EH (cell line): ENCODE results near the gene KCNG4.
"Not testable (repeated sequence)": the region's sequence is repeated elsewhere in the genome, so short reads cannot be mapped to it uniquely, and the experiment has no call there.

Source experiments
- DNase-seq: peaks from one replicate; pipeline ENCODE4 v3.0.0-alpha.2; 2015; ENCODE audit warnings: low read depth

KCNG4 gene

GRCh38 chr16:84234321-84235241 is 5.2 kb downstream of the KCNG4 start:
- DNase-seq, result no peak

- no peak for DNase-seq
These were observed 6.1 kb downstream of the KCNG4 start for GRCh38 chr16:84233748-84234147.

DNA sequence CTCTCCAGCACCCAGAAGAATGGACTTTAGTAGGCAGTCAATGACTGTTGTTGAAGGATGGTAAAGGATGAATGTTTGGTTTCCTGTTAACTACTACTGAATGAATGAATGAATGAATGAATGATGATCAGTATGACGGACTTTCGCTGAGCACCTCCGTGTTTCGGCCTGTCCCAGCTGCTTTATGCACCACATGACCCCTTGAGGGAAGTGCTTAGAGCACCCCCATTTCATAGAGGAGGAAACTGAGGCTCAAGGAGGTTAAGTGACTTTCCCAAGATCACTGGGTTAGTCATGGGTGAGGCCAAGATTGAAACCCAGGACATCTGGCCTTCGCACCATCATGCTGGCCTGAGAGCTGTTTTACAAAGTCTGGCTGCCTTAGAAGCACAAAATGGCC is 6.8 kb downstream of the KCNG4 start:
- DNase-seq, result no peak

DNA sequence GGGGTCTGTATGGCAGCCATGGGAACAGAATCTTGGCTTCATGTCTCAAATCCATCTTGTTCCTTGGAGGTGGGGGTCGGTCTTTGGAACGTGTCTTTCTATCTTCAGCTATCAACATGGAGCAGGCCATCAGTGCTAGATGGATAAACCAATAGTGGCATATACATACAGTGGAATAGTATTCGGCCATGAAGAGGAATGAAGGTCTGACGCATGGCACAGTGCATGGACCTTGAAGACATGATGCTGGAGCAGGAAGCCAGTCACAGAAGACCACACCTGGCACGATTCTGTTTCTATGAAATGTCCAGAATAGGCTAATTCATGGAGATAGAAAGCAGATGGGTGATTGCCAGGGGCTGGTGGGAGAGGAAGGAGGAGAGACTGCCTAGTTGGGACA is 7.8 kb downstream of the KCNG4 start:
- no peak for DNase-seq

DNA sequence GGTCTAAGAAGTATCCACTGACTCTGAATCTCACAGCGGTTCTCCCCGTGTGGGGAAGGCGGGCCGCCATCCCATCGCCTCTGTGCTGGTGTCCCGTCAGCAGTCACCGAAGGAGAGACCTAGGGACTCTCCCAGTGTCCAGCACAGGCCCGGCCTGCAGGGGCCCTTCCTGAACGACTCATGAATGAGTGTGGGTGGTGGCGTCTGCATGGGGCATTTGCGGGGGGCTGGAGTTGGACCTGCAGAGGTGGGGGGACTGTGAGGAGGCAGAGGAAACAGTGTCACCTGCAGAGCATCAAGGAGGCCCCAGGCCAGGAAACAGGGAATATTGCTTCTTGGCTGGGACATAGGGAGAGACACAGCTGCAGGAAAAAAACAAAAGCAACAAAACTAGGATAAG is 10.3 kb downstream of the KCNG4 start:
- DNase-seq, result no peak

DNA sequence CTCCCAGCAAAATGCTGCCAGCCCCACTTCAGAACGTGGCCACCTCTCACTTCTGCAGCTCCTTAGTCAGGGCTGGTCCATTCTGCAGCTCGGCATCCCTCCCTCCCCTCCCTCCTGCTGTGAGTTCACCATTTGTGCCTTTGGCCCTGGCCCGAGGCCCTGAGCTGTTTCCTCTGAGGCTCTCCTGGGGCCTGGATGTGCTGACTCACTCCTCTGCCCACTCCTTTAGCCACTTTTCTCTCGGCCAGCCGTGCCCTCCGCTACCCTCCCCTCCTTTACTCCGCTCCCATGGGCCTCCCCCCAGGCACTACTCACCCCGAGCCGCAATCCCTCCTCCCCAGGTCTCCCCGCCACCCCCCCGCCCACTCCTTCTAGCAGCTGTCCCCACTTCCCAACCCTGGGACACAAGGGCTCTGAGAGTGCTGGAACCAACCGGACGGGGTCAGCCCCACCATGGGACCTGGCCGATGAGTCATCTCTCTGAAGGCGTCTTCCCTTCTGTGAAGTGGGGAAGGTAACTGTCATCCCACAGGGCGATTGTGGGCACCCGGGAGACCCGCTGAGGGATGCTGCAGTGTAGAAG is 11.5 kb downstream of the KCNG4 start:
- DNase-seq, result peak; percentile 94

GRCh38 chr16:84227548-84227947 is 12.3 kb downstream of the KCNG4 start:
- DNase-seq, result no peak

- DNase-seq, result peak; percentile 67
These were observed 13.8 kb downstream of the KCNG4 start for GRCh38 chr16:84226026-84226425.

GRCh38 chr16:84225571-84225970 is 14.2 kb downstream of the KCNG4 start:
- DNase-seq, result no peak

DNA sequence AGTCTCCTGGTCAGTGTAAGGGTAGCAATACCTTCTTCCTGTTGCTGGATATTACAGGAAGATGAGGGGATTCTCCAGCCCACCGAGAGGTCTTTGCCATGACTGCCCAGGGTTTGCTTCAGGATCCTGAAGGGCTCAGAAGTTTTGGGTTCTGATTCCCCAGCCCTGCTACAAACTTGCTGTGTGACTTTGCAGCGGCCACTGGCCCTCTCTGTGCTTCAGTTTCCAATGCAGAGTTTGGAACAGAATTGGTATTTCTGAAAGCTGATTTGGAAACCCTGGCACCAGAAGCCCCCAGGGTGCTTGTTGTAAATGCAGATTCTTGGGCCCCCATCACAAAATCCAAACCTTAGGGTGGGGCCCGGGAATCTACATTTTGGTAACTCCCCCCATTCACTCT is 14.7 kb downstream of the KCNG4 start:
- DNase-seq, result no peak

GRCh38 chr16:84224554-84224953 is 15.3 kb downstream of the KCNG4 start:
- DNase-seq, result no peak

DNA sequence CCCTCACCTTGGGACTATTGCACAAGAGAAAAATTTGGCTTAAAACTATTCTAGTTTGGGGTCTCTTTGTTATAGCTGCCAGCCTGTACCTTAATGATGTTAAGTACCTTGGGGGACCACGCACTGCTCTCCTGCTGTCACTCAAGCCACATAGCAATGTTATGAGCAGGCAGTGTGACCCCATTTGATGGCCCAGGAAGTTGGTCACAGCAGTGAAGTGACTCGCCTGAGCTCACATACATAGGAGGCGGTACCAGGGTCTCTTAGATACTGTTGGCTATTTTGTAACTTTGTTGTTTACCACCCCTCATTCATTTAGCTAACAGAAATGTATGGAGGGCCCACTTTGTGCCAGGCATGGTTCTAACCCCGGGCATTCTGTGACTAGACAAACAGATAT is 16.4 kb downstream of the KCNG4 start:
- DNase-seq, result peak; percentile 39

DNA sequence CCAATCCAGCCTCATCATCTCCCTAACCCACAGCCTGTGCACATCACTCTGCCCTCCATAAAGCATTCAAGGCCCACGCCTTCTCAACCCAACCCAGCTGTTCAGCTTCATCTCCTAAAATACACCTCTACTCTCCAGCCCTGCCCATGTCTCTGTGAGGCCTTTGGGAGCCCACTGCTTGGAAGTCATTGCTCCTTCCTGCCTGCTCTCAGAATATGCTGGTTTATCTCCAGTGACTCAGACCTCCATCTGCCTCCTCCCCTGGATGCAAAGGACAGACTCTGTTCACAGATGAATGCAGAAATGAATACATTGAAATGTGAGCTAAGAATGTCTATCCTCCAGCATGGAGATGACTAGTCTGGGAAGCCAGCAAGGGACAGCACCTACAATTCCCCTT is 19.0 kb downstream of the KCNG4 start:
- DNase-seq, result peak; percentile 45

DNA sequence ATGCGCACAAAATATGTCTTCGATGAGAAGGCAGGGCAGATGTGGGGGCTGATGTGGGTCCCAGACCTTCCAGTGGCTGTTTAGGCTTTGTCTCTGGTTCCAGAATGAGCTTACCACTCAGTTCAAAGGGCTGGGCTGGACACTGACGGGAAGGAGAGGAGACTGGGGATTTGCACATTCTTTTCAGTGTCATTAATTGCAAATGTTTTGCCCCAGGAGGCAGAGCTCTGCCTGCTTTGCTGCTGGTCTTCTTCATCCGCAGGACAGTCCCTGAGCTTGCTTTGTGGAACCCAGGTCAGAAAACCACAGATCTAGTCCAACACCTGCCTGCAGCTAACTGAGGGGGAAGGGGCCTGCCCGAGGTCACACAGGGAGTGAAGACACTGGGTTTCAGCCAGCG is 20.9 kb downstream of the KCNG4 start:
- DNase-seq, result no peak

DNA sequence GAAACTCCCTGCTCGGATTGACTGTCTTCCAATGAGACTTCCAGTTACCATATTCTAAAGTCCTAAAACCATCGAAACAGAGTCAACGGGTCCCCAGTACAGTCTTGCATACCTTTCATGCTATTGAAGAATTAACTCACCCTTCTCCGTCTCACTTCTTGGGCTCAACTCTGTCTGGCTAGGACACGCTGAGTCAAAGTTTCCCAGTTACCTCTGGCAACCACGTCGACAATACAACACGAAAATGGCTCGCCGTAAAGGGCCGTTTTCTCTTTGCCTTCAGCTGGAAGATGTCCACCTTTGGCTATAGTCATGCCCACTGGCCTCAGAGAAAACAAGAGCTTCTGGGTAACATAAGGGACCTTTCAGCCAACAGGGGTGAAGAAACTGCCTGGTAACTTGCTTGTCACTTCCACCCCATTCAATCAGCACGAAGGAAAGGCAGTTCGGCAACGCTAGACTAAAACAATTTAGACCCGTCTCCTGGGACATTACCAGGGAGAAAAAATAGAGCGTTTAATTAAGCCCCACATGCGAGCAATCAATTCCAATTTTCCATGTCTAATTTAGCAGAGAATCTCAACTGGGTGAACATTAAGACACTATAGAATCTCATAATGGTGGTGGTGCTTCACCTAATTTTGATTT is 21.5 kb downstream of the KCNG4 start:
- no peak for DNase-seq

DNA sequence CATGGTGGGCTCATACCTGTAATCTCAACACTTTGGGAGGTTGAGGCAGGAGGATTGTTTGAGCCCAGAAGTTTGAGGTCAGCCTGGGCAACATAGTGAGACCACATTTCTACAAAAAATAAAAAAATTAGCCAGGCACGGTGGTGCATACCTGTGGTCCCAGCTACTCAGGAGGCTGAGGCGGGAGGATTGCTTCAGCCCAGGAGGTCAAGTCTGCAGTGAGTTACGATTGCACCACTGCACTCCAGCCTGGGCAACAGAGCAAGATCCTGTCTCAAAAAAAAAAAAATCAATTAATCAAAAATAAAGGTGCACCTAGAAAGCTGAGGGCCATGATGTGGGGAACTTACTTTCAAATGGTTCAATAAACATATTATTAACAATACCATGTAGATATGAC is 23.7 kb downstream of the KCNG4 start:
- not testable (repeated sequence) for DNase-seq

DNA sequence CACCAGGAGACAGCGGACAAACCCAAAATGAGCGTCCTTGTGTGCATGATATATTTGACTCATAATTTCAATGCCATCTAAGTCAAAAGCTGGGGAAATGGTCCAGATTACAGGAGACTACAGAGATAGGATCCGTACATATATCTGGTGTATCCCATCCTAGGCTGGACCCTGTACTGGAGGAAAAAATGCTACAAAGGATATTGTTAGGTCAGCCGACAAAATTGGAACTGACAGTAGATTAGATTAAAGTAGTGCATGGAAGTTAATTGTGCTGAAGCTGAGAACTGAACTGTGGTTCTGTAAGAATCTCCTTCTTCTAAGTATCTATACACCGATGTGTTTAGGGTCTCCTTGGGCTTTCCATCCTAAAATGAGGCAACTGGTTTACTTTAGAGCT is 24.3 kb downstream of the KCNG4 start:
- no peak for DNase-seq

DNA sequence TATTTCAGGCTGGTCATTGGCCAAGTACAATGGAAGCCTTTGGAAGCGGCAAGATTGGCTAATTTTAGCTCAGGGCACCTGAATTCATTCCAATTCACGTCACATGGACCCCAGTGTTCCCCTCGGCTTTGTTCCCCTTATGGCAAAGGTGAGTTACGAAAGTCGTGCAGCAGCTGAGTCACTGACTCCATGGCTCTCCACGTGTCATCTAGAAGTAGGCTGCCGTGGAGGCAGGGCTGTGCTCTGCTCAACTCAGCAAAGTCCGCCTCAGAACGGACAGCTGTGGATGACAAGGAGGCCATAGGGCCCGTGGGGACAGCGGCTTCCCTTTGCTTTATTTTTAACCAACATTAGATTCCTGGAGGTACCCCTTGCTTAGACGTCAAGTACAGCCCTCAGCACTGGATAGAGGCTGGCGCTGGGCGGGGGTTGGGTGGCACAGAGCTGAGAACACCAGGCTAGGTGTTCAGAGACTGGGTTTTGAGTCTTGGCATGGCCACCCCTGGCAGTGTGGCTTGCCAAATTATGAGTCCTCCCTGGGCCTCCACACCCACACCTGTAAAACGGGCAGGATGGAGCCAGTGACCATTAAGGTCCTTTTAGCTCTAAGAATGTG is 25.3 kb downstream of the KCNG4 start:
- DNase-seq, result no peak

DNA sequence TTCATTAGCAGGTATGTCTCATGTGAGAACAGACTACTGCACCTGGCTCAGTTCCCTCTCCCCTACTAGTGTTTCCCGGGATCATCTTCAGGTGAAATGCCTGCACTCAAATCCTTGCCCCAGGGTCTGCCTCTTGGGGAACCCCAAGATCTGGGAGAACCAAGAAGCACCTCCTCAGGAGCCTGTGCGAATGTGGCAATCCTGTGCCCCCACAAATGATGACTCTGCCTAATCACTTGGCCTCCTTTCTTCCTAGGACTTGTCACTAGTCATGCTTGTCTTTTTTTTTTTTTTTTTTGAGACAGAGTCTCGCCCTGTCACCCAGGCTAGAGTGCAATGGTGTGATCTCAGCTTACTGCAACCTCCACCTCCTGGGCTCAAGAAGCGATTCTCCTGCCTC is 27.2 kb downstream of the KCNG4 start:
- no peak for DNase-seq

DNA sequence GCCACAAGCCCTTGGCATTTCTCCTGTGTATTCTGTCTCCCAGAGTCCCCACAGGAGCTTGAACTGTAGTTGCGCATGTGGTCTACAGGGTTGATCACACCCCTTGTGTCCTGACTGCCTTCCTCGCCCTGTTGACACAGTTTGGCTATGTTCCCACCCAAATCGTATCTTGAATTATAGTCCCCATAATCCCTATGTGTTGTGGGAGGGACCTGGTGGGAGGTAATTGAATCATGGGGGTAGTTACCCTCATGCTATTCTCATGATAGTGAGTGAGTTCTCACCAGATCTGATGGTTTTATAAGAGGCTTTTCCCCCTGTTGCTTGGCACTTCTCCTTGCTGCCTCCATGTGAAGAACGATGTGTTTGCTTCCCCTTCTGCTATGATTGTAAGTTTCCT is 27.7 kb downstream of the KCNG4 start:
- DNase-seq, result no peak

DNA sequence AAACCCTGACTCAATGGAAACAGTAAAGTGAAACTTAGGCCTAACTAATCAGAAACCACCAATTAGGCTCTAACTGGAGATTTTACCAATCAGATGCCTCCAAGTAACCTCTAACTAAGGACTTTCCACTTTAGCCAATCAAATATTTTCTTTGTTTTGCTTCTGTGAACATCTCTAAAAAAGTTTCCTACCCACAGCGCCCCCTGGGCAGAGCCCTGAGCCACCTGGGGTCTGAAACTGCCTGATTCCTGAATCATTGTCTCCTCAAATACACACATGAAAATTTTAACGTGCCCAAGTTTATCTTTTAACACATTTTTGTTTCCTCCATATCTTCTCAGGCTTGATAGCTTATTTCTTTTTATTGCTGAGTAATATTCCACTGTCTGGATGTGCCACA is 29.8 kb downstream of the KCNG4 start:
- DNase-seq, result no peak

DNA sequence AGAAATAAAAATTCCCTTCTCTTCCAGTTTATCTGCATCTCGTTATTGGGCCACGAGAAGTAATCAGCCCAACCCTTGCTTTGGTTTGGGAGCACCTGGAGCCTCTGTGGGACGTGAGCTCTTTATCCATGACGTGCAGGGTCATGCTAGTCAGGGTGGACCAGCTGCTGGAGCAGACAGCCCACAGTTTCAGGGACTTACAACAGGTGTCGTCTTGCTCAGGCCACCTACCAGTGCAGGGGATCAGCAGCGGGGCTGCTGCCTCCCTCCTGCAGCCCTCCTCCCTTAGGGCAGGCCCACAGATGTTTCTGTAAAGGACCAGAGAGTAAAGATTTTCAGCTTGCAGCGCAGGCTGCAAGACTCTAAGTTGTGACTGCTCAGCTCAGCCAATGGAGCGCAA is 31.9 kb downstream of the KCNG4 start:
- no peak for DNase-seq

DNA sequence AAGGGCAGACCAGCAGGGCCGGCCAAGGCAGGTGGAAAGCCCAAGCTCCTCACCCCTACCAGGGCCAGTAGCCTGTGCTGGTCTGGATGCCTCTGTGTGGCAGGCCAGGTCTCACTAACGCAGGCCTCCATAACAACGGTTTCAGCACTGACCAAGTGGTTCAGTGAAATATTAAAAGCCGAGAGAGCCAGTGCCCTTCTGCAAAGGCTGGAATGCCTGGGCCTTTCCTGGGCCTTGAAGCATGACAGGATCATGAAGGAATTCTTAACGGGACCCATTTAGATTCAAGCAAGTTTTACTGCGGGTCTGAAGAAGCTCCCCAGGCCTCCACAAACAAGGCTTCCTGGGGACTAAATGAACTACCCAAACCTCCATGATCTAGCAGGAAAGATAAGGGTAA is 32.6 kb downstream of the KCNG4 start:
- peak; percentile 16 for DNase-seq
